ENCODE results near the gene DYNLT1.
"Not testable (repeated sequence)": the region's sequence is repeated elsewhere in the genome, so short reads cannot be mapped to it uniquely, and the experiment has no call there.

Gene DYNLT1

DNA sequence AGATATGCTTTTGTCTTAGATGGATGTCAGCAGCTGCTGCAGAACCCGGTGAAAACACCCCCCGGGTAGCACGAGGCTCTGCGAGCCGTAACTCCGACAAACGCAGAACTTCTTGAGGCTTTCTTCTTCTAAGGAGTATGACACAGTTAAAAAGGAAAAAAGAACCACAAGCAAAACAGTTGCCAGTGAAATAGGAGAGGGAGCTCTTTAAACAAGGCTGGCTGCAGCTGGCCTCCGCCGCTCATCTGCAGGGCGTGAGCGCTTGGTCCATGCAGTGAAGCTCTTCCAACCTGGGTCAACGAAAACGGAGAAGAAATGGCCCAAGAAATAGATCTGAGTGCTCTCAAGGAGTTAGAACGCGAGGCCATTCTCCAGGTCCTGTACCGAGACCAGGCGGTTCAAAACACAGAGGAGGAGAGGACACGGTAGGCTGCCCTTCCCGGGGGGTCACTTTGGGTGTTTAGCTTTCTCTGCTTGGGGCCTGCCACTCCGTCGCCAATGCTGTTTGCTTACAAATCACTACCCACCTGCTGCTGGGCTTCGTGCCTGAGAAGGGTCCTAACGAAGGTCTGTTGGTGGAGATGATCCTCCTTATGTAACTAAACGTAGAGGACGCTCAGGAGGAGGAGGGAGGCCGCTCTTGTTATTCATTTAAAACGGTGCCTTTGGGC lies 18.5 kb upstream of the DYNLT1 start:
- DNase-seq = no peak

DNA sequence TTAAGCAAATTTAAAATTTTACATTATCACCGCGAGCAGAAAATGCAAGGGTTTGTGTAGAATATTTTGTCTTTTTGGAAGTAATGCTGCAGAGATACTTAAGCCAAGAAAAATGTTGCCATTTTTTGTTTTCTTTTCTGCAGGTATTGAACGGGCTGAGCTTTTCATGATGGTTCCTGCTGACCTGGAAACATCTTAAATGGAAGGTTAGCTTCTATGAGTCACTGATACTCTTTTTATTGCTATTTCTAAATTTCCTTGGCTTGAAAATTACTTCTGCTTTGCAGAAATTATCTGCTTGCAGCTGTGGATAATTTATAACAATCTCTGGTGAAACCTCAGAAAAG lies 18.0 kb upstream of the DYNLT1 start:
- DNase-seq = no peak

DNA sequence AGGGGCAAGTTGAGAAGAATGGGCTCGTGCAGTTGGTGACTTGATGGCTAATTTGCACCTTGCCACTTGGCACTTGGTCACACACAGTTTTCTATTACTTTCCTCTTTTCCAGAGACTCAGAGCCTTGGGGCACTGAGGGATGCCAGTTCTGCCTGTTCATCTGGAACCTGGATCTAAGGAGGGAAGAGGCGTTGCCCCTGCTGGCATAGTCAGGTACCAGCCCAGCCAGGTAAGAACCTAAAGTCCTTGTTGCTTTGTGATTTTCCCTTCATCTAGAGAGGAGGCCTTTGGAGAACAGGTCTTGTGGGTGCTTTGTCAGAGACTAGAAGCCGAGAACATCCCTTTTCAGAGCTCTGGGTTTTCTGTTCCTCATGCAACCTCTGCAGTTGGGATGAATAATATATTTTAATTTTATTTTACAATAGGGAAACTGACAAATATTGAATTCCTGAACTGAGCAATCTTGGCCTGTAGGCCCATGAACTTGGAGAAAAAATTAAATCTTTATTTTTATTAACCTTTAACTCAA lies 16.7 kb upstream of the DYNLT1 start:
- DNase-seq = no peak

DNA sequence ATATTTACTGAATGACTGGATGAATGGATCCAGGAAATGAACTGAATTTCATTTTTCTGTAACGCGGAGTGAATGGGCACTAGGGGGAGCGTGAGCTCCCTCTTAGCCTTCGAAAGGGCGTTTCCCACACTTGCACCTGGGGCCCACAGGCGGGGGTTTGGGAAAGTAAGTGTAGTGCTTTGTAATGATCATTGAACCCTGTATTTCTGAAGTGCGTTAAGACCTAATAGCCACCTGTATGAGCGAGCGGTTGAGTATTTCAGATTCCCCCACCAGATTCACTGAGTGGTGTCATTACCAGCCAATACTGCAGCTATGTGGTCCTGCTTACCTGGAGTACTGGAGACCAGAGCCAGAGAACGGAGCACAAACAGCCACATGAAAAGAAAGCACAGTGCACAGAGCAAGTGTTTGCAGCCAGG lies 15.8 kb upstream of the DYNLT1 start:
- no peak for DNase-seq

- not testable (repeated sequence) for DNase-seq
Measured at GRCh38 chr6:158656986-158657385, 12.4 kb upstream of the DYNLT1 start.

- no peak for DNase-seq
Measured at GRCh38 chr6:158655569-158656450, 11.3 kb upstream of the DYNLT1 start.

- no peak for DNase-seq
Measured at GRCh38 chr6:158654960-158655489, 10.5 kb upstream of the DYNLT1 start.

DNA sequence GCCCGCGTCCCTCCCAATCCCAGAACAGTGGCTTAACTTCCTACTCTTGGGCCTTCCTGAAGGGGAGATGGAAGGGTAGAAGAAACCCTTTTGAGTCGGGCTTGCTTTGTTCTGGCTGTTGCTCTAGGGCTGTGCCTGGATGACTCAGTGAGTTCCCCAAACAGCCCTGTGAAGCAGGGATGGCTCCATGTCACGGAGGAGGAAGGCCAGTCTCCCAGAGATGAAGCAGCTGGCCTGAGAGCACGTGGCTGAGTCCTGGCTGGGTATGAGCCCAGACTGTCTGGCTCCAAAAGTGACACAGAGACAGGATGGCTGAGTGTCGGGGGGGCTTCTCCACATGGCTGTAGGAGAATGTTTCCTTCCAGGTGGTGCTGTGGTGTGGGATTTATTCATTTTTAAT lies 10.0 kb upstream of the DYNLT1 start:
- no peak for DNase-seq

DNA sequence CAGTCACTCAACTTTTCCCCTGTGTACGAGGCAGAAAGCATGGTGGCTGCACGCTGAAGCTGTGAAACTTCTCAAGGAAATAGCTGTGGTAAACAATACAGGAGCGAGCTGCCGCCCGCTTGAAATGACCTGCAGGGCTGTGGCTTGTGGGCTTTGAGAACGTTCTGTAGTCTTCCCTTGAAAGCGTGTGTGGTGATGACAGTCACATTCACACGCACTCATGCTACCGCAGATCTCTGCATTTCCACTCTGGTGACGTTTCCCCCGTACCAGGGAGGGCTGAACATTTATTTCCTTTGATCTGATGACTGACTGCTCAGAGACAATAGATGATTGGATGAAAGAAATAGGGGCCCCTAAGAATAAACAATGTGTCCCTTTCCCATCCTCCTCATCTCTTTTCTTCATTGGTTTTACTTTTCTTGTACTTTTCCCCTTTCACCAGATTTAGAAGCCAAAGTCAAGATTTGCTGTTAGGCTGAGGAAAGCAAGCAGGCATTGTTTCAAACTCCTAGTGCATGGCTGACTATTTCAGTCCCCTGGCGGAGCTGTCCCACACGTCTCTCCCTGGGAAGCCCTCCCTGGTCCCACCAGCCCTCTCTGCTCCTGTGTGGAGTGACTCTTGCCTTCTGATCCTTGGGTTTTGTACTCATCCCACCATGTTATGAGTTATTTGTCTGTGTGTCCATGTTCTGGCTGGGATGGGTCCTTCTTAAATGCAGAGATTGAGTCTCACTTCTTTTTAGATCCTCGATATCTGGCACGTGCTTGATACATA lies 9.2 kb upstream of the DYNLT1 start:
- DNase-seq = peak; percentile 86

- DNase-seq = not testable (repeated sequence)
Measured at GRCh38 chr6:158651981-158652737, 7.6 kb upstream of the DYNLT1 start.

DNA sequence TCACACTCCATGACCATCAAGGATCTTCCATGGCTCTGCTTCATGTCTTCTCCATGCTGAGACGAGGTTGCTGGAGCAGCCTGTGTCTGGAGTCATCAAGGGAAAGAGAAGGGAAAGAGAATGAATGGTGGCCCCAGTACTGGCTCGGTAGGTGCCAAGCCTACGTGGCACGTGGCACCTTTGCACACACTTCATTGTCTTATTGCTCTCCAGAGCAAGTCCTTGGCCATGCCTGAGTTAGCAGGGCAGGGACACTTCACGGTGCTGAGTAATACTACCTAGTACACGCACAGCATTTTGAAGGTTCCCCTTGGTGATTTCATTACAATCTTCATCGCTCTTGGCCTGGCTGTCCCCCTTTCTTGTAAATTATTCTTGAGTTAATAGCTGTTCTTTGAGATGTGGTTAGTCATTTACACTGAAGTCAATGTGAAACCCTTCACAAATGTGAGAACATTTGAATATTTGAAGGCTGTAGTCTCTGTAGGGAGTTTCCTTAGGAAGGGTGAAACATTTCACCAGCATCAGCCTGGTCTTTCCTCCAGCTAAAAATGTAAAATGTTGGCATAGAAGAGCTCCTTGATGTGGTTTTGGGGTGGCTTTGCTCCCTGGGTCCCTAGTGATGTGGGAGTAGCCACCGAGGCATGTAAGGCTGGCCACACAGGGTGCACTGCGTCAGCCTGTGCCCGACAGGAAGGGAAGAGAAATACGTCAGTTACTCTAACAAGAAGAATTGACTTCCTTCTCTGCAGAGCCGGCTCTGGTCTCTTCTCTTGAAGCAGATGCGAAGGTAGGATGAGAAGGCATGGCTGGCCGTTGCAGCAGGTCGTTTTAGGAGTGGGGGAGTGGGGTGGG lies 5.0 kb upstream of the DYNLT1 start, which contains the start of gene SYTL3:
Gene SYTL3, plus strand, starts transcription at position 766 of the 855 bp plus-strand sequence. CDS start 13,215 bp downstream, outside the sequence.
- peak; percentile 52 for DNase-seq

- DNase-seq = no peak
Measured at GRCh38 chr6:158648682-158649131, 4.2 kb upstream of the DYNLT1 start.

DNA sequence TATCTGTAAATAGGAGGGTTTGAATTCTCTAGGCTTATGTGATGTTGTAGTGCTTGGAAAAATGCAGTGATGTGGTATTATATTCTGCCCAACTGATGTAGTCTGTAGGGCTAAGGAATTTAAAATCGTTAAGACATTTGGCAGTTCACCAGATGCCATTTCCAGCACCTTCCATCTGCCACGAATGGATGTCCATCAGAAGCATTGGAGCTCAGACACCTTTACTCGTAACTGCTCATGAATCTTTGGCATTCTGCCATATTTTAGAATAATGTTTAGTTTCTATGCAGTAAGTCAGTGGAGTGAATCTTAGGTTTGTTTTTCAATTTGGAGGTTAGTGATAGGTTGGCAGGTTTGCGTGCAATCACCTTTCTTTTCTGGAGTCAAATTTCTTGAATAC lies 3.0 kb upstream of the DYNLT1 start:
- DNase-seq = no peak

- DNase-seq = no peak
Measured at GRCh38 chr6:158646023-158646910, 1.7 kb upstream of the DYNLT1 start.

DNA sequence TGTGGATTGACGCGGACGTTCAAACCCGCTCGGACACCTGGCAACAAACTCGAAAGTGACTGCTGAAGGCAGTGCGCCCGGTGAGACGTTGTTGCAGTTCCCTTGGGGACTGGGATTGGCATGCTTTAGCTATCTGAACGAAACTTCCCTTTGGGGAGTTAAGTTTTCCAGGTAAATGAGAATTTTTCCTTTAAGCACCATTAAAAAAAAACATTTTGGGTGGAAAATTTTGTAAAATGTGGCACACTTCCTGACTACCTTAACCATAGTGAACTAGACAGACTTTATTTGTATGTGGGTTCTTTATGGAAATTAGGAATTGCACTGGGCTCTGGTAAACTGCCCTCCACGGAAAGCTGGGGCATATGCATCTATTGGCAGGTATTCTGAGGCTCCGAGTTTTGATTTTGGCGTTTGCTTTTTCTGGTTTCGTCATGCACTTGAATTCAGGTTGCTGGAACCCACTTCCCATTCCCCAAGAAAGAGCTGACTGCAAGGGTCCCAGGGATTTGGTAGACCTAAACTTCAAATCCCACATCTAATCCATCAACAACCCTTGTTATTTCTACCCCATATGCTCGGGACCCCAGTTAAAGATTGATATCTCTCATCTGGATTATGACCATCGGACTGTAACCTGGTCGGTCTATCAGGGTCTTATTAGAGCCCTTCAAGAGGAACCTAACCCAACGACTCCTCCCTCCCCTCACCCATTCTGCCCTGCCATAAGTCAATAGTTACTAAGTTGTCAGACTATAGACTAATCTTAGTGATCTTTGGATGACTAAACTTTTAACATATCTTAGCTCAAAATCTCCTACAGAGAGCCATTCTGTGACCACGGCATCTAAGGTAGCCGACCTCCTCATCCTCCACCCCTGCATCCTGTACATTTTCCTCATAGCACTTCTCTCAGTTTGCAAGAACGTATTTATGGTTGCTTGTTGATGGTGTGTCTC lies 800 bp upstream of the DYNLT1 start:
- no peak for DNase-seq

- DNase-seq = no peak
Measured at GRCh38 chr6:158643836-158644230, 710 bp downstream of the DYNLT1 start.

- DNase-seq = no peak
Measured at GRCh38 chr6:158642097-158642601, 2.4 kb downstream of the DYNLT1 start.

DNA sequence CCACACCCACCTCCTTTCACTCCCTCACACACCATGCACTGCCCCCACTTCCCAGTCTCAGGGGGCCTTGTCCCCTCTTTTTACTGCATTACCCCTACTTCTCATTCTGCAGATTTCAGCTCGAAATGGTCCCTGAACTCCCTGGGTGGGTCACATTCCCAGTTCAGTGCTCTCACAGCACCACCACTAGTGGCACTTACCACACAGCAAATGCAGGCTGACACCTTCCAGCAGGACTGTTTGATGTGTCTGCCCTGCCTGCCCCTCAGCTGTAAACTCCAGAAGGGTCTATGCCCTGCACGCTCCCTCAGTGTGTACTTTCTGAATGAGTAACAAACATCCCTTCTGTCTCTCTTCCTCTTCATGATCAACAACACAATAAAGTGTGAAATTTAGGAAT lies 4.0 kb downstream of the DYNLT1 start:
- DNase-seq = no peak

- DNase-seq = no peak
Measured at GRCh38 chr6:158639056-158639455, 5.5 kb downstream of the DYNLT1 start.
